Body of pancreas (tissue), 4 donors: ENCODE data around the gene FREY1.

ENCODE experiments used
- POLR2A ChIP-seq, 3 donors: fragments of 450-650 bp; IDR thresholded peaks; one replicate each; pipeline ENCODE4 v1.6.1; 2016; ENCODE audit warnings: antibody characterized with exemption in 3 of 3, mild to moderate bottlenecking in 2 of 3
- TF ChIP-seq, protein P1 (sequence below), 7 experiments: fragments of 450-650 bp in 4 of 7; fragments of 200-600 bp in 3 of 7; sonication (generic) in 3 of 7; IDR thresholded peaks; one replicate each; pipeline ENCODE4 v1.5.1; 2016 to 2019; ENCODE audit warnings: antibody characterized with exemption in 7 of 7

GRCh38 chr11:45909594-45910475 lies 2.8 kb upstream of the FREY1 start:
- TF ChIP-seq, protein P1, sequence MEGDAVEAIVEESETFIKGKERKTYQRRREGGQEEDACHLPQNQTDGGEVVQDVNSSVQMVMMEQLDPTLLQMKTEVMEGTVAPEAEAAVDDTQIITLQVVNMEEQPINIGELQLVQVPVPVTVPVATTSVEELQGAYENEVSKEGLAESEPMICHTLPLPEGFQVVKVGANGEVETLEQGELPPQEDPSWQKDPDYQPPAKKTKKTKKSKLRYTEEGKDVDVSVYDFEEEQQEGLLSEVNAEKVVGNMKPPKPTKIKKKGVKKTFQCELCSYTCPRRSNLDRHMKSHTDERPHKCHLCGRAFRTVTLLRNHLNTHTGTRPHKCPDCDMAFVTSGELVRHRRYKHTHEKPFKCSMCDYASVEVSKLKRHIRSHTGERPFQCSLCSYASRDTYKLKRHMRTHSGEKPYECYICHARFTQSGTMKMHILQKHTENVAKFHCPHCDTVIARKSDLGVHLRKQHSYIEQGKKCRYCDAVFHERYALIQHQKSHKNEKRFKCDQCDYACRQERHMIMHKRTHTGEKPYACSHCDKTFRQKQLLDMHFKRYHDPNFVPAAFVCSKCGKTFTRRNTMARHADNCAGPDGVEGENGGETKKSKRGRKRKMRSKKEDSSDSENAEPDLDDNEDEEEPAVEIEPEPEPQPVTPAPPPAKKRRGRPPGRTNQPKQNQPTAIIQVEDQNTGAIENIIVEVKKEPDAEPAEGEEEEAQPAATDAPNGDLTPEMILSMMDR (IDR thresholded peaks at IDR 0.05): no peak
- no peak for TF ChIP-seq POLR2A (IDR thresholded peaks at IDR 0.05)
